Smooth muscle cell (in vitro differentiated cells): ENCODE results near the gene LIPT2. TPM values are rescaled to one million over a fixed set of nuclear protein-coding genes. Genes with fewer than 3 reads are reported as not detected.

Experiments
- DNase-seq: peaks from one replicate; lab custom pipeline; 2025; ENCODE audit not compliant: unreplicated experiment; lab: John Stamatoyannopoulos, UW
- H2AFZ ChIP-seq: fragments of 200-600 bp; sonication (generic); 2 replicates; pipeline ENCODE4 v1.6.0; 2016; ENCODE audit warnings: antibody characterized with exemption, low read depth, mild to moderate bottlenecking
- H3F3A ChIP-seq: fragments of 200-600 bp; sonication (generic); 2 replicates; pipeline ENCODE4 v1.6.0; 2017; ENCODE audit warnings: antibody characterized with exemption, low read depth
- H3K27ac ChIP-seq: fragments of 200-600 bp; sonication (generic); 2 replicates; pipeline ENCODE4 v1.5.1; 2016; ENCODE audit warnings: low read depth, mild to moderate bottlenecking
- H3K27me3 ChIP-seq: fragments of 200-600 bp; sonication (generic); 2 replicates; pipeline ENCODE4 v1.6.1; 2016; ENCODE audit warnings: low read depth, mild to moderate bottlenecking
- H3K36me3 ChIP-seq: fragments of 200-600 bp; sonication (generic); 2 replicates; pipeline ENCODE4 v1.5.1; 2016; ENCODE audit warnings: low read depth
- H3K4me1 ChIP-seq: fragments of 200-600 bp; sonication (generic); 2 replicates; pipeline ENCODE4 v1.5.1; 2016; ENCODE audit warnings: low read depth
- H3K4me2 ChIP-seq: fragments of 200-600 bp; sonication (generic); 2 replicates; pipeline ENCODE4 v1.6.0; 2016; ENCODE audit warnings: mild to moderate bottlenecking
- H3K4me3 ChIP-seq: fragments of 200-600 bp; sonication (generic); 2 replicates; pipeline ENCODE4 v1.5.1; 2016; ENCODE audit warnings: mild to moderate bottlenecking
- H3K79me2 ChIP-seq: fragments of 200-600 bp; sonication (generic); 2 replicates; pipeline ENCODE4 v1.6.0; 2016; ENCODE audit warnings: low read depth, mild to moderate bottlenecking
- H3K9ac ChIP-seq: fragments of 200-600 bp; sonication (generic); 2 replicates; pipeline ENCODE4 v1.6.0; 2016; ENCODE audit warnings: low read depth
- H3K9me3 ChIP-seq: fragments of 200-600 bp; sonication (generic); replicated peaks from 2 replicates; pipeline ENCODE4 v1.5.1; 2016; ENCODE audit warnings: low read depth
- H4K20me1 ChIP-seq: fragments of 200-600 bp; sonication (generic); 2 replicates; pipeline ENCODE4 v1.6.0; 2016; ENCODE audit warnings: low read depth
- WGBS: methylation state at CpG from one replicate; pipeline ENCODE4 v1.1.7; 2016; ENCODE audit warnings: low lambda C conversion rate; 5-methylcytosine and 5-hydroxymethylcytosine counted together
- polyA plus RNA-seq: library from polyadenylated mRNA; unstranded; fragments of >200 nt; fragmentation: Nextera tagmentation; extraction: Ambion mirVana; gene quantifications from 2 replicates; pipeline ENCODE4 v1.2.1, GENCODE V29; 2016
- total RNA-seq: library from RNA; depleted of rRNA; stranded (reverse); fragments of >200 nt; gene quantifications from 2 replicates; pipeline ENCODE4 v1.2.3, GENCODE V29; 2014
- TF ChIP-seq, protein P1 (sequence below): fragments of 200-600 bp; sonication (generic); IDR thresholded peaks from 2 replicates; pipeline ENCODE4 v1.5.1; 2017; ENCODE audit warnings: borderline replicate concordance, mild to moderate bottlenecking, antibody characterized with exemption; ENCODE audit not compliant: insufficient read depth, poor library complexity, severe bottlenecking

LIPT2 gene
- total and polyA plus RNA-seq, 2 experiments from 2014 or later: 4.0 to 10.2 TPM

DNA sequence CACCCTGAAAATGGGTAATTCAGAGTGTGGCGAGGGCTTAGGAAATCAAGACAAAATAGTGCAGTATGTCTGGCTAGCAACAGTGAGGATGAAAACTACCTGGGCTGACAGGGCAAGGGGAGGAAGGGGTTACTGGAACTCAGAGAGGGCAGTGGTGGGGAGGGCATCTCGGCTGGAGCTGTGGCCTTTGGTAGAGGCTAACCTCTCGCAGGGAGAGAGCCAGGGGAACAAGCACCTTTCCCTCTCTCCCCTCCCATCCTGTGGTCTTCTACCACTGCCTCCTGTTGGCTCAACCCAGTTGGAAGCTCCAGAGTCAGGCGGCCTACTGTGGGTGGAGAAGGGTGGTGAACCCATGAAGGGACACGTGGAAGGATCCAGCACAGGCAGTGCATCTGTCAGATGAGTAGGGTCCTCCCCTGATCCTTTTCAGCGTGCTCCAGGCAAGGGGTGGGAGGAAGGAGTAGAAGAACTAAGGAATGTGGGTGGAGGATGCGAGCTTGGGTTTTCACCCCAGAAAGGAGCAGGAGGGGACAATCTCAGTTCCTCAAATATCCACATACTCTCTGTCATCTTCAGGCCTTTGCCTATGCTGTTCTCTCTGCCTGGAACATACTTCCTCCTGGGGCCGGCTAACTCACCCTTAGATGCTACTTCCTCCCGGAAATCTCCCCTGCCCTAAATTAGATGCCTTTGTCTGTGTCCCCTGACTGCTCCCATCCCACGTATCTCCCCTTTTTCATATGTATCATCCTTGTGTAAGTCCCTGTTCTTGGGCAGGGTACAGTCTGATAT, 19.9 kb downstream of the LIPT2 start:
- Histone ChIP-seq H4K20me1 (no peaks in the 10 kb centered on the region), H2AFZ (no peak overlapping the region), H3K36me3 (no peaks in the 10 kb centered on the region), H3F3A (no peaks in the 10 kb centered on the region), H3K27ac (no peak overlapping the region), H3K4me1 (no peaks in the 10 kb centered on the region), H3K4me3 (no peak overlapping the region), H3K9me3 (no peaks in the 10 kb centered on the region), H3K4me2 (no peak overlapping the region), H3K79me2 (no peaks in the 10 kb centered on the region), H3K9ac (no peak overlapping the region), H3K27me3 (no peaks in the 10 kb centered on the region)
- WGBS: 81% methylated on average over 10 of the region's 10 CpGs
- TF ChIP-seq, protein P1, sequence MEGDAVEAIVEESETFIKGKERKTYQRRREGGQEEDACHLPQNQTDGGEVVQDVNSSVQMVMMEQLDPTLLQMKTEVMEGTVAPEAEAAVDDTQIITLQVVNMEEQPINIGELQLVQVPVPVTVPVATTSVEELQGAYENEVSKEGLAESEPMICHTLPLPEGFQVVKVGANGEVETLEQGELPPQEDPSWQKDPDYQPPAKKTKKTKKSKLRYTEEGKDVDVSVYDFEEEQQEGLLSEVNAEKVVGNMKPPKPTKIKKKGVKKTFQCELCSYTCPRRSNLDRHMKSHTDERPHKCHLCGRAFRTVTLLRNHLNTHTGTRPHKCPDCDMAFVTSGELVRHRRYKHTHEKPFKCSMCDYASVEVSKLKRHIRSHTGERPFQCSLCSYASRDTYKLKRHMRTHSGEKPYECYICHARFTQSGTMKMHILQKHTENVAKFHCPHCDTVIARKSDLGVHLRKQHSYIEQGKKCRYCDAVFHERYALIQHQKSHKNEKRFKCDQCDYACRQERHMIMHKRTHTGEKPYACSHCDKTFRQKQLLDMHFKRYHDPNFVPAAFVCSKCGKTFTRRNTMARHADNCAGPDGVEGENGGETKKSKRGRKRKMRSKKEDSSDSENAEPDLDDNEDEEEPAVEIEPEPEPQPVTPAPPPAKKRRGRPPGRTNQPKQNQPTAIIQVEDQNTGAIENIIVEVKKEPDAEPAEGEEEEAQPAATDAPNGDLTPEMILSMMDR: no peak
- DNase-seq: no peak

DNA sequence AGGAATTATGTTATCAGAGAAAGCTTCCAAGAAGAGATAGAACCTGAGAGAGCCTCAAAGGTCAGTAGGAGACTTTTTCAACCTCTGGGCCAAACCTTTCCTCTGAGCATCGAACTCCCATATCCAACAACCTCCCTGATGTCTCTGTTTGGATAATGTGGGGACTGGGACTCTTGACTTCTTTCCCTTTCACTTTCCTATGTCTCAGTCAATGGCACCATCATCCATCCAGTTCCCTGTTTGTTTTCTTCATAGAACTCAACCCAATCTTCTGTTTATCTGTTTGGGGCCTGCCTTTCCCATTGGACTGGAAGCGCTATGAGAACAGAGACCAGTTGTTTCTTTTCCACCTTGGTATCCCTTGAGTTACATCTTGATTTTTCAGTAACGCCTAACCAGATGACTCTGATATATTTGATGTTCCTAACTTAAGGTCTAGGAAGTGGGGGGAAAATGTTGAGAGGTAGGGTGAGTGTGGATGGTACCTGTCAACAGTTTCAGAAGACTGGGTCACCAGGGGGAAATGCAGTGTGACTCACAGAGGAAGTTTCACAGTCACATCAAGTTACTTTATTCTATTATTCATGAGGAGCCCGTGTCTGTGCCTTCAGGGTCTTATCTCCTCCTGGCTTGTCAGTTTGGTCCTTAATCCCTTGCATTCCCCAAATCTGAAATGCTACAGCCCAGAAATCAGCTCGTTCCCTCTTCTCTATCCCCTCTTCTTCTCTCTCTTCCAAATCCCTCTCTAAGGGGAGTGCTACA, 21.7 kb downstream of the LIPT2 start:
- H3K4me3 ChIP-seq: no peak overlapping the region
- H3F3A ChIP-seq: no peaks in the 10 kb centered on the region
- TF ChIP-seq, protein P1: no peak
- H4K20me1 ChIP-seq: no peaks in the 10 kb centered on the region
- no peak overlapping the region for H3K9ac ChIP-seq
- H3K9me3 ChIP-seq: no peaks in the 10 kb centered on the region
- H3K4me1 ChIP-seq: peaks cover 11% of the 10 kb centered on the region
- DNase-seq: no peak
- no peak overlapping the region for H3K27ac ChIP-seq
- H3K36me3 ChIP-seq: no peaks in the 10 kb centered on the region
- WGBS: 61% methylated on average over 5 of the region's 5 CpGs
- no peak overlapping the region for H2AFZ ChIP-seq
- H3K27me3 ChIP-seq: no peaks in the 10 kb centered on the region
- H3K79me2 ChIP-seq: no peaks in the 10 kb centered on the region
- no peak overlapping the region for H3K4me2 ChIP-seq

DNA sequence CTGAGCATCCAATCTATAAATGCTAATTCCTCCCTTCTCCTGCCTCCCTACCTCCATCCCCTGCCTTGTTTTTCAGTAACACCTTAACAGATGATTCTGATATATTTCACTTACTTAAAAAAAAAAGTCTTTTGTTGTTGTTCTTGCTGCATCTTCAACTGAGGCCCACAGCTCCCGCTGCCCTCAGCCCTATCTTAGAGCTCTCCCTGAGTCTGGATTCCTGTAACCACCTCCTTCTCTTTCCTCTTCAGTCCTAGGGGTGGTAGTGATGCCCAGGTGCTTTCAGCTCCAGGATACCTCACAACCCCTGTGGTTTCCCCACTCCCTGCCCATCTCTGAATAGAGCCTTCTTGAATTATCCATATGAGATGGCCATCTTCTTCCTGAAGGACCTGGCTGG, 22.5 kb downstream of the LIPT2 start:
- H3K79me2 ChIP-seq: no peaks in the 10 kb centered on the region

More for the DNA sequence above, 22.5 kb downstream of the LIPT2 start:
- Histone ChIP-seq H3F3A (no peaks in the 10 kb centered on the region), H3K9me3 (no peaks in the 10 kb centered on the region), H3K27ac (no peak overlapping the region), H3K4me2 (no peak overlapping the region), H3K27me3 (no peaks in the 10 kb centered on the region), H2AFZ (no peak overlapping the region), H3K9ac (no peak overlapping the region), H3K4me1 (peaks cover 11% of the 10 kb centered on the region), H3K36me3 (no peaks in the 10 kb centered on the region), H4K20me1 (no peaks in the 10 kb centered on the region), H3K4me3 (no peak overlapping the region)
- no peak for DNase-seq
- TF ChIP-seq, protein P1: no peak
- WGBS: 84% methylated on average over 1 of the region's 1 CpG
